OCI-M2 (cell line): ENCODE results near the gene HLA-DPB1.

Source experiments
- DNase-seq: peaks from one replicate; lab custom pipeline; 2025; ENCODE audit not compliant: unreplicated experiment; lab: John Stamatoyannopoulos, UW

HLA-DPB1 gene

DNA sequence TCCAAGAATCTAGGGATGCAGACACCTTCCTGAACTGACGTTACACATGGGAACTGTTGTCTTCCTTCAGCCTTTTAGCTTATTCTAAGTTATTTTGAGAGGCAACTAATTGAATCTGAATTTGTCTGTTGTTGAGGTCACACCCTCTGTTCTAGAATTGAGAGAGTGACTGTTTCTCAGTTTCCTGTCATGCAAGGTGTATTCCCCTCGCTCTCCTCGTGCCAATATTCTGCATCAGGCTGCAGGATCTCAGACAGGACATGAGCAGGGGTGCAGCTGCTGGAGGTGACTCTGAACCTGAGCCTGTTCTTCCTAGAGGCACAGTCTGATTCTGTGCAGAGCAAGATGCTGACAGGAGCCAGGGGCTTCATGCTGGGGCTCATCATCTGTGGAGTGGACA lies 52.5 kb downstream of the HLA-DPB1 start:
- no peak for DNase-seq

DNA sequence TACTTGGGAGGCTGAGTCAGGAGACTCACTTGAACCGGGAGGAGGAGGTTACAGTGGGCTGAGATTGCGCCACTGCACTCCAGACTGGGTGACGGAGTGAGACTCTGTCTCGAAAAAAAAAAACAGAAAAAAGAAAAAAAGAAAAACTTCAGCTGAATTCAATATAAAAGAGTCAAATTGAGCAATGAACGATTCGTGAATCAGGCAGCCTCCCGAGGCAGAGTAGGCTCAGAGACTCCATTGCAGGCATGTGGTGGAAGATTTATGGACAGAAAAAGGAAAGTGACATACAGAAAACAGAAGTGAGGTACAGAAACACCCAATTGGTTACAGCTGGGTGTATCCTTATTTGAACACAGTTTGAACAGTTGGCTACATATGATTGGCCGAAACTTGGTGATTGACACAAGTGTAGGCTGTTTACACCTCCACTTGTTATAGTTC lies 56.3 kb downstream of the HLA-DPB1 start:
- no peak for DNase-seq

DNA sequence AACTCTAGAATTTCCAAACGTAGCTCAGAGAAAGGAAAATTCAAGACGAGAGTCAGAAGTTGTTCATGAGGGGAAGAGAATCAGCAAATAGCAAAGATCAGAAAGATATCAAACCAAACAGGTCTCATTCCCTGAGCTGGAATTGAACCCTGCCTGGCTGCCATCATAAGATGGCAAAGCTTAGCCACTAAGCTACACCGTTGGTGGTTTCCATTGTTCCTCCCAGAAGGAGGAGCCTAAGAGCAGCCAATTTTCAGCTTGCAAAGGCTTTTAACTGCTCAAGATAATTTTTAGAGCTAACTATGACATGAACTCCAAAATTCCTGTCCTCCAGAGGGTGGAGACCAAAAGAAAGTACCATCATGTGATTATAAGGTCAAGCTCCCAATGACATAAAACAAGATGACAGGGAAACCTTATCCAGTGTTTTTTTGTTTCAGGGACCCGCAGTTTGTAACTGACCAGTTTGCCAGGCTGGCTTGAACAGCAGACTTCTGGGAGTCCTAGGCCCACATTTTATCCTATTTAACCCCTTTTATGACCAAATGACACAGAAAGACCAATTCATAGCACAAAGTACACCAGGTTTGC lies 60.6 kb downstream of the HLA-DPB1 start:
- DNase-seq, result no peak
